BE2C (cell line): Measurements from ENCODE around the gene EFNB2.
A peak's percentile ranks its signal among the peaks of the same experiment; 100 is the strongest.

Experiments
- DNase-seq: peaks from one replicate; pipeline ENCODE4 v3.0.0-alpha.2; 2020
- H3K27me3 ChIP-seq: fragments of 250-450 bp; sonication (Bioruptor Pico); 2 replicates; pipeline ENCODE4 v1.5.1; 2020; ENCODE audit warnings: mild to moderate bottlenecking
- H3K36me3 ChIP-seq: fragments of 250-450 bp; sonication (Bioruptor Pico); 2 replicates; pipeline ENCODE4 v1.5.1; 2020; ENCODE audit warnings: mild to moderate bottlenecking
- H3K4me1 ChIP-seq: fragments of 250-450 bp; sonication (Bioruptor Pico); 2 replicates; pipeline ENCODE4 v1.5.1; 2020
- H3K4me3 ChIP-seq: 2 replicates; pipeline ENCODE4 v1.5.1; 2011; ENCODE audit warnings: low read depth, low read length
- H3K9me3 ChIP-seq: fragments of 250-450 bp; sonication (Bioruptor Pico); 2 replicates; pipeline ENCODE4 v1.5.1; 2020
- TF ChIP-seq, protein P1 (sequence below): IDR thresholded peaks from 2 replicates; pipeline ENCODE4 v1.5.1; 2012; ENCODE audit warnings: mild to moderate bottlenecking, low read depth, low read length

The EFNB2 gene

DNA sequence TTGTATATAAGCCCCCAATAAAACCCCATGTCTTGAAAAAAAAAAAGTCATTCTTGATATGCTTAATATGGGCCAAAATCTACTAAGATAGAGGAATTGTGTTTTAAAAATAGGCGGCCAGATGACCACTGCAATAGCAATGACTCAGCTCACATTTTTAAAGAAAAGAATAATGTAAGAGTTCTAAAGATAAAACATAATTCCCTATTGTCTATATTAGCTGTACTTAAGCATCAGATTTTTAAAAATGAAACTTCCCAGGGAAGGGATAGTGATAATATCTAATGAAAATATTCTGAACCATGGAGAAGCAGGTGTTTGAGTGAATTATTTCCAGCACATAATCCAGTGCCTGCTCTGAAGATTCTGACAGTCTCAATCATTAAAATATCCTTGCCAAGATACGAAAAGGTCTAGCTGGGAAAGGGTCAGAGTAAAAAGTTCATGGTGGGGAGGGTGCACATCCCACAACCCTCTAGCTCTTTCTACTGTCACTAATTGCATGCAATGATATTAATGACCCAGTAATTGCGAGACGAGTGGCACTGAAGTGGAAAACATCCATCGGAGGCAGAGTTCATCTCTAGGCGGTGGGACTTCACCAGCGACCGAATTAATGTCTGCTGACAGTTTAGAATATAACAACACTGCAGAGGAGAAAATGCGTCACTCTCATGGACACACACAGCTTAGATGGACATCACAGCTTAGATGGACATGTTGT lies 31.6 kb downstream of the EFNB2 start:
- Histone ChIP-seq H3K4me3 (no peak overlapping the region), H3K9me3 (no peaks in the 10 kb centered on the region), H3K27me3 (no peaks in the 10 kb centered on the region), H3K36me3 (peaks cover 34% of the 10 kb centered on the region), H3K4me1 (peaks cover 43% of the 10 kb centered on the region)
- no peak for DNase-seq
- TF ChIP-seq, protein P1, sequence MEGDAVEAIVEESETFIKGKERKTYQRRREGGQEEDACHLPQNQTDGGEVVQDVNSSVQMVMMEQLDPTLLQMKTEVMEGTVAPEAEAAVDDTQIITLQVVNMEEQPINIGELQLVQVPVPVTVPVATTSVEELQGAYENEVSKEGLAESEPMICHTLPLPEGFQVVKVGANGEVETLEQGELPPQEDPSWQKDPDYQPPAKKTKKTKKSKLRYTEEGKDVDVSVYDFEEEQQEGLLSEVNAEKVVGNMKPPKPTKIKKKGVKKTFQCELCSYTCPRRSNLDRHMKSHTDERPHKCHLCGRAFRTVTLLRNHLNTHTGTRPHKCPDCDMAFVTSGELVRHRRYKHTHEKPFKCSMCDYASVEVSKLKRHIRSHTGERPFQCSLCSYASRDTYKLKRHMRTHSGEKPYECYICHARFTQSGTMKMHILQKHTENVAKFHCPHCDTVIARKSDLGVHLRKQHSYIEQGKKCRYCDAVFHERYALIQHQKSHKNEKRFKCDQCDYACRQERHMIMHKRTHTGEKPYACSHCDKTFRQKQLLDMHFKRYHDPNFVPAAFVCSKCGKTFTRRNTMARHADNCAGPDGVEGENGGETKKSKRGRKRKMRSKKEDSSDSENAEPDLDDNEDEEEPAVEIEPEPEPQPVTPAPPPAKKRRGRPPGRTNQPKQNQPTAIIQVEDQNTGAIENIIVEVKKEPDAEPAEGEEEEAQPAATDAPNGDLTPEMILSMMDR = no peak

DNA sequence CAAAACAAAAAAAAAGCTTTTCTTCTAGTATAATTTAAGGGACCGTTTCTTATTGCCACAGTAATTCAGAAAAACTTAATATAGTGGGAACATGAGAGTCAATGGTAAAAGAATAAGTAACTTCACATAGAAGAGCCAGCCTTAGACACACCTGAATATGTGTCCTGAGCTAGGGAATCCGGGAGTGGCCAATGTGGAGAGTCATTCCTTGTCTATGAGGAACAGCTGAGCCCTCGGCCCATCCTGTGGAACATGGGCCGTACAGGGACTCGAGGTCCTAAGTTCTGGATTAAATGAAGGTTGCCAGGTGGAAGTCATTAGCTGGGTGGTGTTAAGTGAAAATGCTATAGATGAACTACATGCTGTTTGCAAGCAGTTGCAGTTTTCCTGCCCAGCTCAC lies 32.2 kb downstream of the EFNB2 start:
- TF ChIP-seq, protein P1 = no peak
- H3K36me3 ChIP-seq = peaks cover 30% of the 10 kb centered on the region
- H3K4me1 ChIP-seq = peaks cover 49% of the 10 kb centered on the region
- H3K4me3 ChIP-seq = no peak overlapping the region
- H3K27me3 ChIP-seq = no peaks in the 10 kb centered on the region
- no peaks in the 10 kb centered on the region for H3K9me3 ChIP-seq
- DNase-seq = no peak

DNA sequence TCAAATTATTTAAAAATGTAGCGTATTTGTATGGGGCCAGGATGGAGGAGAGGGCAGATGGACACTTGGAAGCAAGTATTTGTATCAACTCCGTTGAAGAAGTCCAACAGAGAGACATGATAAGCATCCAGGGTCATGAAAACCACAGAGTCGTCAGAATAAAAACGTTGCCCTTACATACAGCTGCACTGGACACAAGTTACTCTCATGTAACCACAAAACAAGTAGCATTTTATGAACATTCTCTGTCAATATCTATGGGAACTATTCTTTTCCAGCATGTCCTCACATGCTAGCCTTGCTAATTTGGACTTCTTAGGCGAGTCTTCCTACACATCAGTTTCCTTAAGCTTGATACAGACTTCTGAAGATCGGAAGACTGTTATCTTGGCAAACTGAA lies 35.0 kb downstream of the EFNB2 start:
- Histone ChIP-seq H3K4me1 (peaks cover 56% of the 10 kb centered on the region), H3K27me3 (no peaks in the 10 kb centered on the region), H3K4me3 (peak overlapping the region; percentile 15), H3K36me3 (peaks cover 23% of the 10 kb centered on the region), H3K9me3 (no peaks in the 10 kb centered on the region)
- no peak for DNase-seq
- TF ChIP-seq, protein P1 = no peak

DNA sequence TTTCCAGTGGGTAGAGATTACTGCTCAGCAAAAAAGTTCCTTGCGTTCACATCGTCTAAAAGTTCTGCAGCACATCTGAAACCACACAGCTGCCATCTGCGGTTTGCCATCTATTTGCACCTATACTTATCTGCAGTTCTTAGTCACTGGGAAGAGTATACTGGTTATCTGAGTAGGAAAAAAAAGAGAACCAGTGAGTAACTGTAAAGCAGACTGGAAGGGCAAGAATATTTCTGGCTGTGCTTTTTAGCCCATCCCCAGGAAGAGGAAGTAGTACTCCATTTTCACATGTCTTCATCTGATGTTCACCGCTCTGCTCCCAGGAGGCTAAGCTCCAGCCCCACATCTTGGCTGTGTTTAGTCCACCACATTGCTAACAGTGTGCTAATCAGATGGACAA lies 35.6 kb downstream of the EFNB2 start:
- Histone ChIP-seq H3K36me3 (peaks cover 26% of the 10 kb centered on the region), H3K9me3 (no peaks in the 10 kb centered on the region), H3K4me3 (peak overlapping the region; percentile 15), H3K4me1 (peaks cover 56% of the 10 kb centered on the region), H3K27me3 (no peaks in the 10 kb centered on the region)
- no peak for DNase-seq
- TF ChIP-seq, protein P1 = no peak

DNA sequence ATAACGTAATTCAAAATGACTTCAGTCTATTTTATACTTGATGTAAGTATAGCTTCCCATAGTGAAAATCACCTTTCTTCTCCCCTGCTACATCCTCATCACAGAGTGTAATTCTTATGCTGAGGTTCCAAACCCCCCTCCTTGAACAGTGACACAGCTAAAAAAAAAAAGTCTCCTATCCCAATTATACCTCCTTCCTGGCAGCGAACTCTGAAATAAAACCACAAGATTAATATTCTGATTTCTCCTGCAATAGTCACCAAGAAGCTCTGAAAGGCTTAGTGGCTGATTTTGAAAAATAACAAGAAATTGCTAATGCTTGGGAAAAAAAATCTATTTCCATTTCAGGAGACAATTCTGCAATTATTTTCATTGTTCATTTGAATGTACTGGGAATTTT lies 36.3 kb downstream of the EFNB2 start:
- no peaks in the 10 kb centered on the region for H3K9me3 ChIP-seq
- TF ChIP-seq, protein P1 = no peak
- H3K27me3 ChIP-seq = no peaks in the 10 kb centered on the region
- H3K4me3 ChIP-seq = no peak overlapping the region
- H3K4me1 ChIP-seq = peaks cover 48% of the 10 kb centered on the region
- DNase-seq = no peak
- H3K36me3 ChIP-seq = peaks cover 34% of the 10 kb centered on the region

DNA sequence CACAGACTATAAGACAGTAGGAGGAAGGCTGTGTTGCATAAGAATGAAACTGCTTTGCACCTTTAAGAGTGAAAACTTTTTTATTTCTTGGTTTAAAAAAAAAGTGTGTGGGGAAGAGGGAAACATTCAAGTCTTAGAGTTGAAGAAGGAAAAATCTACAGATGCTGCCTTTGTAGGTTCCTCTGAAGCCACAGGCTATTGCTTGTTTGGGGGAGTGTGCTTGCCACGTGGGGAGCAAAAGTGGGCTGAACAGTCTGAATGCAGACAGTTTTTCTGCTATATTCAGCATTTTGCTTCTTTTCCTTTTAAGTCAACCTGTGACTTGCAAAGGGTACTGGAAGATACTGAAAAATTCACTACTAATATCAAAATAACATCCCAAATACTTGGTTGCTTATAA lies 36.9 kb downstream of the EFNB2 start:
- Histone ChIP-seq H3K4me3 (no peak overlapping the region), H3K9me3 (no peaks in the 10 kb centered on the region), H3K4me1 (peaks cover 46% of the 10 kb centered on the region), H3K27me3 (no peaks in the 10 kb centered on the region), H3K36me3 (peaks cover 39% of the 10 kb centered on the region)
- TF ChIP-seq, protein P1 = no peak
- DNase-seq = no peak
